Measurements from ENCODE around the gene GSG1L. TPM values are rescaled to one million over a fixed set of nuclear protein-coding genes. Genes with fewer than 3 reads are reported as not detected.
"Not testable (repeated sequence)": the region's sequence is repeated elsewhere in the genome, so short reads cannot be mapped to it uniquely, and the experiment has no call there.

The GSG1L gene
- total RNA-seq, 1 donor from 2014 or later: not detected

GRCh38 chr16:27746076-27746855 lies 317.2 kb downstream of the GSG1L start:
- no peaks in the 10 kb centered on the region for H3K27me3 Mint-ChIP-seq (ENCODE audit: insufficient read depth)
- no peaks in the 10 kb centered on the region for H3K36me3 Mint-ChIP-seq (ENCODE audit: low read depth)
- H3K9me3 Mint-ChIP-seq: no peaks in the 10 kb centered on the region
- intact Hi-C loops (cut with micrococcal nuclease): no loop called here
- no peak overlapping the region for H3K4me3 Mint-ChIP-seq
- H3K4me1 Mint-ChIP-seq (ENCODE audit: low read depth): peaks cover 6% of the 10 kb centered on the region
- no peak overlapping the region for H3K27ac Mint-ChIP-seq
- DNase-seq (ENCODE audit: low spot score): no peak

- Mint-ChIP-seq H3K4me1 (ENCODE audit: low read depth) (peaks cover 6% of the 10 kb centered on the region), H3K27me3 (ENCODE audit: insufficient read depth) (no peaks in the 10 kb centered on the region), H3K27ac (no peak overlapping the region), H3K4me3 (no peak overlapping the region), H3K9me3 (no peaks in the 10 kb centered on the region), H3K36me3 (ENCODE audit: low read depth) (no peaks in the 10 kb centered on the region)
- no peak for DNase-seq (ENCODE audit: low spot score)
- intact Hi-C loops (cut with micrococcal nuclease): no loop called here
Observed at GRCh38 chr16:27745348-27745747, 318.2 kb downstream of the GSG1L start.

DNA sequence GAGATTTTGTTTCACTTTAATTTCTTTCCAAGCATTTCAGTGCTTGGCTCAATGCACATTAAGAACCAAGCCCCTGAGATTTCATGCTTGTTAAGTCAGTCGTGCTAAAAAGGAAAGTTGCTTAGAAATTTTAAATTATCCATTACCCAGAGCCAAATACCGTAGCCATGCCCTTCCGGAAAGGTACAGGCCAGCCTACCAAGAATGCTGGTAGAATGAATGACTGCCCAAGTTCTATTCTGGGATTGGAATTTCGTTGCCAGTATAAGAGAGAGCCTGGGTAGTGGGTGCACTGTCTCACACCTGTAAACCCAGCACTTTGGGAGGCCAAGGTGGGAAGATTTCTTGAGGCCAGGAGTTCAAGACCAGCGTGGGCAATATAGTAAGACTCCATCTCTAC lies 319.6 kb downstream of the GSG1L start:
- H3K27ac Mint-ChIP-seq: no peak overlapping the region
- no peak overlapping the region for H3K4me3 Mint-ChIP-seq
- no peaks in the 10 kb centered on the region for H3K9me3 Mint-ChIP-seq
- peaks cover 4% of the 10 kb centered on the region for H3K4me1 Mint-ChIP-seq (ENCODE audit: low read depth)
- no peaks in the 10 kb centered on the region for H3K36me3 Mint-ChIP-seq (ENCODE audit: low read depth)
- no peak for DNase-seq (ENCODE audit: low spot score)
- intact Hi-C loops (cut with micrococcal nuclease): no loop called here
- no peaks in the 10 kb centered on the region for H3K27me3 Mint-ChIP-seq (ENCODE audit: insufficient read depth)

DNA sequence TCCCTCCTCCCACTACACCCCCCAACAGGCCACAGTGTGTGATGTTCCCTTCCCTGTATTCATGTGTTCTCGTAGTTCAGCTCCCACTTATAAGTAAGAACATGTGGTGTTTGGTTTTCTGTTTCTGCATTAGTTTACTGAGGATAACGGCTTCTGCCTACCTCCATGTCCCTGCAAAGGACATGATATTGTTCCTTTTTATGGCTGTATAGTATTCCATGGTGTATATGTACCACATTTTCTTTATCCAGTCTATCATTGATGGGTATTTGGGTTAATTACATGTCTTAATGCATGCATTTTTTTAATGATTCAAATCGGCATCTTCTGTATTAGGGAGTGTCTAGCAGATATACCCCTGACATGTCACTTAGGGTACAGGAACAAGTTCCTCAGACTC lies 320.5 kb downstream of the GSG1L start:
- H3K27me3 Mint-ChIP-seq (ENCODE audit: insufficient read depth); H3K4me3 Mint-ChIP-seq; intact Hi-C loops (cut with micrococcal nuclease); H3K9me3 Mint-ChIP-seq; DNase-seq (ENCODE audit: low spot score); H3K4me1 Mint-ChIP-seq (ENCODE audit: low read depth); H3K27ac Mint-ChIP-seq; H3K36me3 Mint-ChIP-seq (ENCODE audit: low read depth): not testable (repeated sequence)

DNA sequence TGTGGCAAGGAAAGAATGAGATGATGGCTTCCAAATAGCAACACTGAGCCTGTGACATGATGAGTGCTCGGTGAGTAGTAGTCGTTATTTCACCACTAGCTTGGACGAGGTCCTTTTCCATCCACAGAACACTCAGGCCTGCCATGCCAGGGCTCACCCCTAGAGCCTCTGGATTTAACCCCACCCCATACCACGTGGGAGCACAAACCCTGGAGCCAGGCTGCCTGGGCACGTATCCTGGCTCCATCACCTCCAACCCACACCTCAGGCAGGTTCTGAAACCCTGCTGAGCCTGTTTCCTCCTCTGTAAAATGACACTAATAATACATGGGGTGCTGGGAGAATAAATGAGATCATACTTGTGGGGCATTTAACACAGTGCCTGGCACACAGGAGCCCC lies 321.2 kb downstream of the GSG1L start:
- Mint-ChIP-seq H3K4me1 (ENCODE audit: low read depth) (no peaks in the 10 kb centered on the region), H3K4me3 (no peak overlapping the region), H3K36me3 (ENCODE audit: low read depth) (no peaks in the 10 kb centered on the region), H3K9me3 (no peaks in the 10 kb centered on the region), H3K27me3 (ENCODE audit: insufficient read depth) (no peaks in the 10 kb centered on the region), H3K27ac (no peak overlapping the region)
- intact Hi-C loops (cut with micrococcal nuclease): no loop called here
- DNase-seq (ENCODE audit: low spot score): no peak

- H3K27me3 Mint-ChIP-seq (ENCODE audit: insufficient read depth): no peaks in the 10 kb centered on the region
- H3K4me1 Mint-ChIP-seq (ENCODE audit: low read depth): no peaks in the 10 kb centered on the region
- DNase-seq (ENCODE audit: low spot score): no peak
- no peak overlapping the region for H3K27ac Mint-ChIP-seq
- H3K9me3 Mint-ChIP-seq: no peaks in the 10 kb centered on the region
- intact Hi-C loops (cut with micrococcal nuclease): no loop called here
- H3K4me3 Mint-ChIP-seq: no peak overlapping the region
- no peaks in the 10 kb centered on the region for H3K36me3 Mint-ChIP-seq (ENCODE audit: low read depth)
Observed at GRCh38 chr16:27740496-27741201, 322.9 kb downstream of the GSG1L start.

DNA sequence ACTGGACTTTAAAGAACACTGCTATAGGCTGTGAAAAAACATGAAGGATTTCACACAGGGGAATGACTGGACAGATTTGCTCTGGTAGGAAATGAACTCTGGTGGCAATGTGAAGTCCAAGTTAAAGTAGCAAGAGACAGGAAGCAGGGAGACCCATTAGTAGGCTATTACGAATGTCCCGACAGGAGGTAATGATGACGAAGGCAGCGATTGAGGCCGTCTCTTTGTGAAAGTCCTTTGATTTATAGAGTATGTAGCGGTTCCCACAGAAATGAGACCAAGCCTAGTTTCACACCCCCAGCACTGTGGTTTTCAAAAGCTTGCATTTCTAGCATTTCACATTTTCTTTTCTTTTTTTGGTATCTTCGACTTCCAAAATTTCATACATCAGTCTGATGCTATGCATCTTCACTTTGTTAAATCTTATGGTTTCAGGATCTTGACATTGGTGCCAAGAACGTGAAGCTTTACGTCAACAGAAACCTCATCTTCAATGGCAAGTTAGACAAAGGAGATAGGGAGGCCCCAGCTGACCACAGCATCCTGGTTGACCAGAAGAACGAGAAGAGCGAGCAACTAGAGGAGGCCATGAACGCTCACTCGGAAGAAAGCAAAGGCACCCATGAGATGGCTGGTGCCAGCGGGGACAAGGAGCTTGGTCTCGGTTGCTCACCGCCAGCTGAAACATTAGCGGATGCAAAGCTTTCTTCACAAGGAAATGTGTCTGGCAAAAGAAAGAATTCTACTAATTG lies 323.7 kb downstream of the GSG1L start:
- Mint-ChIP-seq H3K36me3 (ENCODE audit: low read depth) (no peaks in the 10 kb centered on the region), H3K9me3 (no peaks in the 10 kb centered on the region), H3K27ac (no peak overlapping the region), H3K4me1 (ENCODE audit: low read depth) (no peaks in the 10 kb centered on the region), H3K4me3 (no peak overlapping the region), H3K27me3 (ENCODE audit: insufficient read depth) (no peaks in the 10 kb centered on the region)
- no peak for DNase-seq (ENCODE audit: low spot score)
- intact Hi-C loops (cut with micrococcal nuclease): loop anchor here (10.0 kb wide), 1 partner anchor 415 kb away; no protein-coding TSS in a partner anchor

DNA sequence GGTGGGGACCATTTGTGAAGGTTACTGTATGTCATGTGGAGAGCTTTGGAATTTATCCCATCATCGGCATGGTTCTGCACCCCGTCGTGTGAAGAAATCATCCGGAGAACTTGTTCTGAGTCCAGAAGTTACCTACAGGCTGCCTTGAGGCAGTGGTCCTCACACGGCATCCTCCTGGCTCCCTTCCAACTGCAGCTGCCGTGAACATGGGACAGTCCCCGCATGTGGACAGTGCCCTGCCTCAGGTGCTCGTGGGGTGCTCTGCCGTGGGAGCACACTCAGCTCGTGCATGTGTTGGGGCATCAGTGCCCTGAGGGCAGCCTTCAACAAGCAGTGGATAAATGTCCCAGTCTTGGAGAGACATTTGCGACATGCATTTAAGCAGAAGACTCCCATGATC lies 324.9 kb downstream of the GSG1L start:
- no peak for DNase-seq (ENCODE audit: low spot score)
- no peaks in the 10 kb centered on the region for H3K27me3 Mint-ChIP-seq (ENCODE audit: insufficient read depth)
- H3K9me3 Mint-ChIP-seq: no peaks in the 10 kb centered on the region
- intact Hi-C loops (cut with micrococcal nuclease): loop anchor here (10.0 kb wide), 1 partner anchor 414 kb away; no protein-coding TSS in a partner anchor
- no peaks in the 10 kb centered on the region for H3K36me3 Mint-ChIP-seq (ENCODE audit: low read depth)
- H3K27ac Mint-ChIP-seq: no peak overlapping the region
- no peaks in the 10 kb centered on the region for H3K4me1 Mint-ChIP-seq (ENCODE audit: low read depth)
- H3K4me3 Mint-ChIP-seq: no peak overlapping the region

Other genes starting within 250 kb of the GSG1L start
- gene XPO6, start 148.3 kb upstream of the GSG1L start, total RNA-seq: 213 and 225 TPM in 2 replicates
- 0.73 and 0.80 TPM in 2 replicates for gene SBK1, start 228.8 kb upstream of the GSG1L start, total RNA-seq

Measured in activated T-helper 1 cell treated with anti-CD3 and anti-CD28 coated beads, Interleukin-12 subunit alpha, Interleukin-12 subunit beta, Interleukin-2, Interleukin-4 antibody, amounts not matched to agents 30 ng/mL and 10 ng/mL and 1 ng/mL, durations not matched to agents 14 hours and 24 hours and 36 hours (primary cell).